Measurements from ENCODE around the gene COL24A1. TPM values are rescaled to one million over a fixed set of nuclear protein-coding genes. Genes with fewer than 3 reads are reported as not detected.

COL24A1 gene
- total and polyA plus RNA-seq, 7 donors = under 0.01 to 8.6 (median 6.7) TPM; not detected in 1

DNA sequence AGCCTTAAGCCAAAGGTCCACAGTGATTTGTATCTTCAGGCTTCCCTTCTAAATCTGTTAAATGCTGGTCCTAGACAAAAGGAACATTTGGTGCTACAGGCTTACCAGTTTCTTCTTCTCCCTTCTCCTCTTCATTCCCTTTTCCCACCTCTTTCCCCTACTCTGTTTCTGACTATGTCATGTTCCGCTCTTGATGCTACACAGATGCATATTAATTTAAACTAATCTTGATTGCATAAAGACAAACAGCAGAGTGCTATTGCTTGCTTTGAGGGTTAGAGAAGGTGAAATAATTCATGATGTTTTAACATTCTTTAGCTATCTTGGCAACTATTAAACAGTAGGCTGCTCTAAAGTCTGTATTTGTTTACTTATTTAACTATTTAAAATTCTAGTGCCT is 34.3 kb upstream of the COL24A1 start:
- Histone ChIP-seq H3K9me3 (no peaks in the 10 kb centered on the region), H3K27me3 (no peaks in the 10 kb centered on the region), H3K4me1 (peaks cover 0 to 60% (median 9%) of the 10 kb centered on the region in 4 donors), H3K4me3 (no peak overlapping the region), H3K27ac (peak overlapping the region in 3 of 4 donors; percentile 45 to 60 (median 56)), H3K36me3 (no peaks in the 10 kb centered on the region)
- TF ChIP-seq EP300 (IDR thresholded peaks at IDR 0.05) = peak in 2 of 4 donors; percentile 26 to 50
- no peak for TF ChIP-seq POLR2A (IDR thresholded peaks at IDR 0.05)
- TF ChIP-seq POLR2AphosphoS5 (IDR thresholded peaks at IDR 0.05) = peak; percentile 45 to 94 (median 71)
- 89 to 97% methylated on average over 1 of the region's 1 CpG for WGBS, 2 donors
- intact Hi-C loops (cut with DNase I) = loop anchor here (2.0 to 5.0 kb wide), 2 partner anchors 34 to 66 kb away; partner anchors contain the start of gene COL24A1
- no peak for DNase-seq

- Histone ChIP-seq H3K4me1 (peaks cover 0 to 5% (median 0%) of the 10 kb centered on the region in 4 donors), H3K27me3 (no peaks in the 10 kb centered on the region), H3K4me3 (no peak overlapping the region), H3K36me3 (no peaks in the 10 kb centered on the region), H3K9me3 (no peaks in the 10 kb centered on the region), H3K27ac (no peak overlapping the region)
- no peak for TF ChIP-seq CTCF (IDR thresholded peaks at IDR 0.05)
- TF ChIP-seq POLR2AphosphoS5 (IDR thresholded peaks at IDR 0.05) = no peak
- TF ChIP-seq EP300 (IDR thresholded peaks at IDR 0.05) = no peak
- TF ChIP-seq POLR2A (IDR thresholded peaks at IDR 0.05) = no peak
- no peak for DNase-seq
- 75 to 89% methylated on average over 1 of the region's 1 CpG for WGBS, 2 donors
- intact Hi-C loops (cut with DNase I) = no loop called here
Measured at GRCh38 chr1:86184426-86184825, 27.9 kb upstream of the COL24A1 start.

DNA sequence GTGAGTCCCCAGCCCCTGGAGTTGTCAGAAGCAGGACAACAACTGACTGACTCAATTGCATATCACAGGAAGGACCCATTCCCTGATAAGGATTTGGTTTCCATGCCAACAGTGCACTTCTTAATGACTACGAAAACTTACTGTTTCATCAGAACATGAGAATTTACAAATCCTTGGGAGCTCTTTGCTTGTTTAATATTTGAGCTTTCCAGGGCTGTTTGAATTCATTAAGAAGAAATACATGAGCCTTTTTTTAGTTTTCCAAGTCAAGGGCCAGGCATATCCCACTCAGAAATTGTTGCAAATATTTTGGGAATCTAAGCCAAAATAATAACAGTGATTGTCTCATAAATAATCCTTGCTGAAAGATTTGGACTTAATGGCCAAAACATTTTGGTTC is 27.2 kb upstream of the COL24A1 start:
- Histone ChIP-seq H3K27me3 (no peaks in the 10 kb centered on the region), H3K9me3 (no peaks in the 10 kb centered on the region), H3K4me1 (peaks cover 0 to 5% (median 0%) of the 10 kb centered on the region in 4 donors), H3K36me3 (no peaks in the 10 kb centered on the region), H3K27ac (no peak overlapping the region), H3K4me3 (no peak overlapping the region)
- WGBS, 2 donors = 45 to 70% methylated on average over 1 of the region's 1 CpG
- TF ChIP-seq POLR2AphosphoS5 (IDR thresholded peaks at IDR 0.05) (no peak), CTCF (IDR thresholded peaks at IDR 0.05) (no peak), EP300 (IDR thresholded peaks at IDR 0.05) (no peak), POLR2A (IDR thresholded peaks at IDR 0.05) (no peak)
- intact Hi-C loops (cut with DNase I) = no loop called here
- no peak for DNase-seq

DNA sequence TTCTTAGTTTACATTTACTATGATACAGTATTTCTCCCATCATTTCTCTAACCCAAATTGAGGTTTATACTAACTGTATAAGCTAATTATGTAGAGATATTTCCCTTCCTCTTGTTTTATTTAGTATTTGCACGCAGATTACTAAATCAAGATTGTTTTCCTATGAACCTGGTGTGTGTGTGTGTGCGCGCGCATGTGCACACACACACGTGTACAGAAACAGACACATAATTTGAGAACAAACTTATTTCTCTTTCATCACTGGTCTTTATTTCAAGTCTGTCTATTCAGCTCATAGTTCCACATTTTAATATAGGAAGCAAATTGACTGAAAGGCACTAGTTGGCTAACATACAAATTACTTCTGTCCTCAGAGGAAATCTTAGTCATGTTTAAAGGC is 19.7 kb upstream of the COL24A1 start:
- Histone ChIP-seq H3K36me3 (no peaks in the 10 kb centered on the region), H3K4me3 (no peak overlapping the region), H3K27me3 (no peaks in the 10 kb centered on the region), H3K9me3 (no peaks in the 10 kb centered on the region), H3K27ac (no peak overlapping the region), H3K4me1 (peaks cover 0 to 14% (median 0%) of the 10 kb centered on the region in 4 donors)
- TF ChIP-seq POLR2AphosphoS5 (IDR thresholded peaks at IDR 0.05) (no peak), EP300 (IDR thresholded peaks at IDR 0.05) (no peak)
- DNase-seq = no peak
- WGBS, 2 donors = 68% methylated on average over 5 of the region's 5 CpGs
- intact Hi-C loops (cut with DNase I) = no loop called here

- no peaks in the 10 kb centered on the region for H3K9me3 ChIP-seq
- no peak for TF ChIP-seq EP300 (IDR thresholded peaks at IDR 0.05)
- TF ChIP-seq POLR2AphosphoS5 (IDR thresholded peaks at IDR 0.05) = no peak
- TF ChIP-seq POLR2A (IDR thresholded peaks at IDR 0.05) = no peak
- TF ChIP-seq CTCF (IDR thresholded peaks at IDR 0.05) = no peak
- no peak overlapping the region for H3K27ac ChIP-seq
- intact Hi-C loops (cut with DNase I) = no loop called here
- H3K4me3 ChIP-seq = no peak overlapping the region
- H3K36me3 ChIP-seq = no peaks in the 10 kb centered on the region
- WGBS, 2 donors = 41 to 46% methylated on average over 5 of the region's 5 CpGs
- no peak for DNase-seq
- no peaks in the 10 kb centered on the region for H3K27me3 ChIP-seq
- peaks cover 0 to 14% (median 0%) of the 10 kb centered on the region in 4 donors for H3K4me1 ChIP-seq
Measured at GRCh38 chr1:86175756-86176155, 19.2 kb upstream of the COL24A1 start.

GRCh38 chr1:86169625-86170024 is 13.1 kb upstream of the COL24A1 start:
- H3K4me1 ChIP-seq = no peaks in the 10 kb centered on the region
- no peaks in the 10 kb centered on the region for H3K27me3 ChIP-seq
- intact Hi-C loops (cut with DNase I) = no loop called here
- H3K36me3 ChIP-seq = no peaks in the 10 kb centered on the region
- H3K9me3 ChIP-seq = no peaks in the 10 kb centered on the region
- H3K4me3 ChIP-seq = no peak overlapping the region
- no peak overlapping the region for H3K27ac ChIP-seq
- WGBS, 2 donors = 22 to 44% methylated on average over 1 of the region's 1 CpG
- no peak for TF ChIP-seq CTCF (IDR thresholded peaks at IDR 0.05)
- TF ChIP-seq EP300 (IDR thresholded peaks at IDR 0.05) = no peak
- no peak for TF ChIP-seq POLR2AphosphoS5 (IDR thresholded peaks at IDR 0.05)
- no peak for TF ChIP-seq POLR2A (IDR thresholded peaks at IDR 0.05)
- DNase-seq = no peak

All from sigmoid colon (tissue), 7 donors.